T-helper 1 cell treated with Interleukin-12 subunit alpha and Interleukin-12 subunit beta and Interleukin-4 antibody, amounts not matched to agents 30 ng/mL and 1 ng/mL, for 36 hours (primary cell): ENCODE data around the gene APOBEC4. TPM values are rescaled to one million over a fixed set of nuclear protein-coding genes. Genes with fewer than 3 reads are reported as not detected.
"Not testable (repeated sequence)": the region's sequence is repeated elsewhere in the genome, so short reads cannot be mapped to it uniquely, and the experiment has no call there.

Experiments used
- intact Hi-C: fragments of 100-400 bp; cut with micrococcal nuclease; formaldehyde crosslinking; loops from one replicate; pipeline ENCODE4 v1.15.1; 2024
- total RNA-seq: library from RNA; stranded (reverse); gene quantifications from 2 replicates; pipeline ENCODE4 v1.2.3, GENCODE V29; 2022

Gene APOBEC4
- total RNA-seq, 1 donor from 2014 or later = not detected

GRCh38 chr1:183635606-183636333, 17.3 kb downstream of the APOBEC4 start, which contains the start of gene ARPC5:
TSS of gene ARPC5 (minus strand) at chr1:183635783. CDS start at chr1:183635659, 124 bp downstream.
- intact Hi-C loops = loop anchor here (1.0 to 10.0 kb wide), 13 partner anchors 17 to 1929 kb away; partner anchors contain the start of genes C1orf21, DHX9, EDEM3 and GLUL

- intact Hi-C loops = loop anchor here (1.0 to 10.0 kb wide), 9 partner anchors 321 to 1930 kb away; partner anchors contain the start of genes C1orf21, EDEM3, GLUL and IVNS1ABP
These were observed 18.0 kb downstream of the APOBEC4 start for GRCh38 chr1:183635099-183635605.

- intact Hi-C loops = loop anchor here (1.0 to 10.0 kb wide), 9 partner anchors 322 to 1930 kb away; partner anchors contain the start of genes C1orf21, EDEM3, GLUL and IVNS1ABP
These were observed 18.6 kb downstream of the APOBEC4 start for GRCh38 chr1:183634429-183635065.

- intact Hi-C loops = loop anchor here (1.0 to 10.0 kb wide), 10 partner anchors 11 to 1931 kb away; partner anchors contain the start of genes GLUL, IVNS1ABP and NCF2
These were observed 19.3 kb downstream of the APOBEC4 start for GRCh38 chr1:183633676-183634343.

GRCh38 chr1:183632964-183633363, 20.2 kb downstream of the APOBEC4 start:
- intact Hi-C loops = loop anchor here (1.0 to 10.0 kb wide), 9 partner anchors 10 to 1932 kb away; partner anchors contain the start of genes GLUL, IVNS1ABP and NCF2

GRCh38 chr1:183632114-183632513, 21.0 kb downstream of the APOBEC4 start:
- intact Hi-C loops = loop anchor here (2.0 to 10.0 kb wide), 4 partner anchors 211 to 1933 kb away; partner anchors contain the start of genes GLUL and IVNS1ABP

- intact Hi-C loops = loop anchor here (10.0 kb wide), 3 partner anchors 1236 to 1934 kb away; partner anchors contain the start of genes GLUL and IVNS1ABP
These were observed 22.4 kb downstream of the APOBEC4 start for GRCh38 chr1:183630748-183631147.

GRCh38 chr1:183628537-183628936, 24.6 kb downstream of the APOBEC4 start:
- intact Hi-C loops = no loop called here

GRCh38 chr1:183626236-183626635, 26.9 kb downstream of the APOBEC4 start:
- intact Hi-C loops = not testable (repeated sequence)

- intact Hi-C loops = loop anchor here (1.0 to 2.0 kb wide), 7 partner anchors 10 to 661 kb away; partner anchors contain the start of gene NCF2
These were observed 30.0 kb downstream of the APOBEC4 start for GRCh38 chr1:183622884-183623785.

GRCh38 chr1:183622013-183622412, 31.1 kb downstream of the APOBEC4 start:
- intact Hi-C loops = loop anchor here (2.0 kb wide), 1 partner anchor 31 kb away; the partner anchor contains the start of gene NCF2

- intact Hi-C loops = no loop called here
These were observed 32.8 kb downstream of the APOBEC4 start for GRCh38 chr1:183620311-183620710.

GRCh38 chr1:183619781-183620180, 33.3 kb downstream of the APOBEC4 start:
- intact Hi-C loops = no loop called here

GRCh38 chr1:183618202-183618601, 34.9 kb downstream of the APOBEC4 start:
- intact Hi-C loops = not testable (repeated sequence)

GRCh38 chr1:183612975-183613374, 40.1 kb downstream of the APOBEC4 start:
- intact Hi-C loops = not testable (repeated sequence)

- intact Hi-C loops = no loop called here
These were observed 40.7 kb downstream of the APOBEC4 start for GRCh38 chr1:183612407-183612806.

- intact Hi-C loops = no loop called here
These were observed 42.1 kb downstream of the APOBEC4 start for GRCh38 chr1:183611021-183611420.

- intact Hi-C loops = no loop called here
These were observed 43.2 kb downstream of the APOBEC4 start for GRCh38 chr1:183609759-183610452.

- intact Hi-C loops = no loop called here
These were observed 43.8 kb downstream of the APOBEC4 start for GRCh38 chr1:183609313-183609712.
